CD14-positive monocyte (primary cell): Measurements from ENCODE around the gene CR1L. TPM values are rescaled to one million over a fixed set of nuclear protein-coding genes. Genes with fewer than 3 reads are reported as not detected.
"Not testable (repeated sequence)": the region's sequence is repeated elsewhere in the genome, so short reads cannot be mapped to it uniquely, and the experiment has no call there.

Experiments
- DNase-seq, 3 donors: peaks; one replicate each; pipeline ENCODE4 v3.0.0-alpha.2; 2011 to 2022
- H2AFZ ChIP-seq: 2 replicates; pipeline ENCODE4 v1.6.0; 2012; ENCODE audit warnings: mild to moderate bottlenecking, low read depth, low read length, inconsistent platforms; ENCODE audit not compliant: insufficient read depth, poor library complexity, severe bottlenecking
- H3K27ac ChIP-seq, 2 donors: 1 replicate in 1 of 2; 2 replicates in 1 of 2; pipeline ENCODE4 v1.5.1; 2012 to 2013; ENCODE audit warnings: low read length in 2 of 2, control low read depth in 1 of 2, inconsistent platforms in 1 of 2, low read depth in 1 of 2, mild to moderate bottlenecking in 1 of 2
- H3K27me3 ChIP-seq, 2 donors: one replicate each; pipeline versions ENCODE4 v1.6.0 to v1.6.1; 2011 to 2013; ENCODE audit warnings: low read length in 2 of 2; ENCODE audit not compliant: control insufficient read depth in 2 of 2, insufficient read depth in 2 of 2
- H3K36me3 ChIP-seq, 2 donors: replicated peaks in 1 of 2; 1 replicate in 1 of 2; 2 replicates in 1 of 2; pipeline versions ENCODE4 v1.5.1 to v1.6.1; 2012 to 2013; ENCODE audit warnings: low read length in 2 of 2, control low read depth in 1 of 2, inconsistent platforms in 1 of 2, mild to moderate bottlenecking in 1 of 2; ENCODE audit not compliant: insufficient read depth in 2 of 2, control insufficient read depth in 1 of 2
- H3K4me1 ChIP-seq, 2 donors: 1 replicate in 1 of 2; 2 replicates in 1 of 2; pipeline versions ENCODE4 v1.5.1 to v1.6.1; 2012 to 2013; ENCODE audit warnings: low read length in 2 of 2, control low read depth in 1 of 2, inconsistent platforms in 1 of 2, mild to moderate bottlenecking in 1 of 2, moderate library complexity in 1 of 2; ENCODE audit not compliant: insufficient read depth in 2 of 2, control insufficient read depth in 1 of 2
- H3K4me2 ChIP-seq: replicated peaks from 2 replicates; pipeline ENCODE3; 2012; ENCODE audit warnings: low read length, moderate library complexity, mild to moderate bottlenecking; ENCODE audit not compliant: poor library complexity, severe bottlenecking; ENCODE audit errors: extremely low read depth
- H3K4me3 ChIP-seq, 3 experiments: fragments of 200-600 bp in 1 of 3; sonication (generic) in 1 of 3; replicated peaks in 1 of 3; 1 replicate in 2 of 3; 2 replicates in 1 of 3; pipeline ENCODE4 v1.5.1; 2011 to 2013; ENCODE audit warnings: low read length in 3 of 3, mild to moderate bottlenecking in 3 of 3, control low read depth in 2 of 3, low read depth in 2 of 3, inconsistent platforms in 1 of 3, moderate library complexity in 1 of 3
- H3K79me2 ChIP-seq: 2 replicates; pipeline ENCODE4 v1.6.0; 2012; ENCODE audit warnings: mild to moderate bottlenecking, control low read depth, inconsistent platforms, low read length, moderate library complexity; ENCODE audit not compliant: insufficient read depth
- H3K9ac ChIP-seq: 2 replicates; pipeline ENCODE4 v1.6.0; 2017; ENCODE audit warnings: low read length, mild to moderate bottlenecking; ENCODE audit not compliant: insufficient read depth, poor library complexity, severe bottlenecking
- H3K9me3 ChIP-seq, 2 donors: replicated peaks in 1 of 2; 1 replicate in 1 of 2; 2 replicates in 1 of 2; pipeline versions ENCODE4 v1.5.1 to v1.6.1; 2012 to 2013; ENCODE audit warnings: low read length in 2 of 2, control low read depth in 1 of 2; ENCODE audit not compliant: control insufficient read depth in 1 of 2, insufficient read depth in 1 of 2
- H4K20me1 ChIP-seq: 2 replicates; pipeline ENCODE4 v1.6.0; 2012; ENCODE audit warnings: mild to moderate bottlenecking, low read length, control low read depth, moderate library complexity; ENCODE audit not compliant: insufficient read depth
- H3K27ac Mint-ChIP-seq, 7 donors: one replicate each; pipeline ENCODE4 v1.8.0; 2020; ENCODE audit warnings: mild to moderate bottlenecking in 7 of 7, mixed read lengths in 7 of 7, moderate library complexity in 6 of 7, inconsistent platforms in 2 of 7
- H3K27me3 Mint-ChIP-seq, 3 donors: one replicate each; pipeline ENCODE4 v1.8.0; 2021 to 2022; ENCODE audit warnings: low read depth in 3 of 3, mild to moderate bottlenecking in 3 of 3, mixed read lengths in 3 of 3, moderate library complexity in 3 of 3, inconsistent platforms in 1 of 3
- H3K36me3 Mint-ChIP-seq, 2 donors: one replicate each; pipeline ENCODE4 v1.8.0; 2020; ENCODE audit warnings: mixed read lengths in 2 of 2, inconsistent platforms in 1 of 2, mild to moderate bottlenecking in 1 of 2
- H3K4me1 Mint-ChIP-seq: one replicate; pipeline ENCODE4 v1.8.0; 2020; ENCODE audit warnings: mild to moderate bottlenecking, mixed read lengths
- H3K4me3 Mint-ChIP-seq, 2 donors: one replicate each; pipeline ENCODE4 v1.8.0; 2020; ENCODE audit warnings: mild to moderate bottlenecking in 2 of 2, mixed read lengths in 2 of 2, moderate library complexity in 1 of 2
- H3K9me3 Mint-ChIP-seq, 7 donors: one replicate each; pipeline ENCODE4 v1.8.0; 2020 to 2022; ENCODE audit warnings: mixed read lengths in 7 of 7, mild to moderate bottlenecking in 6 of 7, moderate library complexity in 6 of 7, inconsistent platforms in 2 of 7
- WGBS: methylation state at CpG from one replicate; pipeline ENCODE4 v1.1.5; 2013; ENCODE audit warnings: missing lambda C conversion rate; ENCODE audit not compliant: insufficient coverage; 5-methylcytosine and 5-hydroxymethylcytosine counted together
- intact Hi-C, 2 donors: fragments of 100-400 bp; cut with micrococcal nuclease; formaldehyde crosslinking; loops; one replicate each; pipeline versions ENCODE4 v1.15.0 to v1.15.1; 2023
- polyA plus RNA-seq, 3 donors: library from polyadenylated mRNA; depleted of rRNA in 1 of 3; unstranded in 2 of 3; stranded (reverse) in 1 of 3; fragments of 300-500 nt in 2 of 3; fragments of >200 nt in 1 of 3; fragmentation: Illumina TruSeq in 2 of 3; gene quantifications; 1 replicate in 2 of 3; 2 replicates in 1 of 3; pipeline ENCODE4 v1.2.3, GENCODE V29; 2012 to 2021
- TF ChIP-seq, protein P1 (sequence below): fragments of 200-600 bp; IDR thresholded peaks from one replicate; pipeline ENCODE4 v1.8.0; 2022; ENCODE audit warnings: antibody characterized with exemption, mild to moderate bottlenecking

CR1L gene
- polyA plus RNA-seq, 3 donors = 0.49 TPM; not detected in 2

DNA sequence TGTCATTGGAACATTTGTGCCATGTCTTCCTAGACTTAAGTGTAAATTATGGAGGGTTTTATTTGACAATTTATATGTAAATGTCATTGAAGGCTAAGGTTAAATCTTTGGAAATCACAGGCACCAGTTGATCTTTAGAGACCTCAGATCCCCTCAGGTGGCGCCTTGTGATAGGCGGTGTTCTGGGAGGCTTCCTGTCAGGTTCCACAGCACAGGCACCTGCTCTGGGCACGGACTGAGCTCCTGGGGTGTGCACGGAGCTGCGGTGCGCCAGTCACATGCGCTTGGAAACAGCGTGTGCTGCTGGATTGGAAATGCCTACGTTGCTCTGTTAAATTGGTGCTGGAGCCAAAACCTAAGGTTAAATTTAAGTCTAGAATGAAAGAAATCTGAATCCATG lies 119.0 kb downstream of the CR1L start:
- Histone ChIP-seq H3K9ac (no peak overlapping the region), H3K4me3 (no peak overlapping the region), H3K9me3 (peaks cover 7 to 15% of the 10 kb centered on the region in 2 donors), H3K4me1 (no peaks in the 10 kb centered on the region), H2AFZ (no peak overlapping the region), H3K36me3 (peaks cover 79 to 97% of the 10 kb centered on the region in 2 donors), H3K79me2 (no peaks in the 10 kb centered on the region), H3K4me2 (no peak overlapping the region), H3K27me3 (no peaks in the 10 kb centered on the region), H4K20me1 (peaks cover 15% of the 10 kb centered on the region), H3K27ac (no peak overlapping the region)
- Mint-ChIP-seq H3K4me1 (no peaks in the 10 kb centered on the region), H3K27me3 (no peaks in the 10 kb centered on the region), H3K36me3 (peaks cover 86 to 90% of the 10 kb centered on the region in 2 donors), H3K4me3 (no peak overlapping the region), H3K27ac (no peak overlapping the region), H3K9me3 (peaks cover 8 to 19% (median 14%) of the 10 kb centered on the region in 7 donors)
- intact Hi-C loops = no loop called here
- 97% methylated on average over 9 of the region's 9 CpGs for WGBS
- TF ChIP-seq, protein P1, sequence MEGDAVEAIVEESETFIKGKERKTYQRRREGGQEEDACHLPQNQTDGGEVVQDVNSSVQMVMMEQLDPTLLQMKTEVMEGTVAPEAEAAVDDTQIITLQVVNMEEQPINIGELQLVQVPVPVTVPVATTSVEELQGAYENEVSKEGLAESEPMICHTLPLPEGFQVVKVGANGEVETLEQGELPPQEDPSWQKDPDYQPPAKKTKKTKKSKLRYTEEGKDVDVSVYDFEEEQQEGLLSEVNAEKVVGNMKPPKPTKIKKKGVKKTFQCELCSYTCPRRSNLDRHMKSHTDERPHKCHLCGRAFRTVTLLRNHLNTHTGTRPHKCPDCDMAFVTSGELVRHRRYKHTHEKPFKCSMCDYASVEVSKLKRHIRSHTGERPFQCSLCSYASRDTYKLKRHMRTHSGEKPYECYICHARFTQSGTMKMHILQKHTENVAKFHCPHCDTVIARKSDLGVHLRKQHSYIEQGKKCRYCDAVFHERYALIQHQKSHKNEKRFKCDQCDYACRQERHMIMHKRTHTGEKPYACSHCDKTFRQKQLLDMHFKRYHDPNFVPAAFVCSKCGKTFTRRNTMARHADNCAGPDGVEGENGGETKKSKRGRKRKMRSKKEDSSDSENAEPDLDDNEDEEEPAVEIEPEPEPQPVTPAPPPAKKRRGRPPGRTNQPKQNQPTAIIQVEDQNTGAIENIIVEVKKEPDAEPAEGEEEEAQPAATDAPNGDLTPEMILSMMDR = no peak
- no peak for DNase-seq

DNA sequence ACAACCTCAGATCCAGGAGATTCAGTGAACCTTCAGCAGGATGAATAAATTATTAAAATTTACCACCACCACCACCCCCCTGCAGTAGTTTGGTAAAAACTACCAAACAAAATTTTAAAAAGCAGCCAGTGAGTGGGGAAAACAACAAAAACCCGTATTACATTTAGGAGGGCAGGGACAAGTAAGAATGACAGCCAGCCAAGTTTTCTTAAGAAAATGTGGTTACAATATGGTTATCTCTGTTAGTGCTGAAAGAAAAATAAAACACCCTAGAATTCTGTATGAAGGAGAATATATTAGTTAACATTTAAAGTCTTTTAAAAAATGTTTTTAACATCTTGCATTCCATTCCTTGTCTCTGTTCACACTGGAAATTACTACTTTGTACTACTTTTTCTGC lies 121.6 kb downstream of the CR1L start:
- Histone ChIP-seq H3K4me3 (no peak overlapping the region), H3K27ac (no peak overlapping the region), H3K9ac (no peak overlapping the region), H3K9me3 (peaks cover 7 to 15% of the 10 kb centered on the region in 2 donors), H3K27me3 (no peaks in the 10 kb centered on the region), H3K4me2 (no peak overlapping the region), H2AFZ (no peak overlapping the region), H3K4me1 (no peaks in the 10 kb centered on the region), H3K79me2 (no peaks in the 10 kb centered on the region), H4K20me1 (peaks cover 9% of the 10 kb centered on the region), H3K36me3 (peaks cover 63 to 87% of the 10 kb centered on the region in 2 donors)
- no peak overlapping the region for H3K4me3 Mint-ChIP-seq
- H3K36me3 Mint-ChIP-seq = peaks cover 84 to 90% of the 10 kb centered on the region in 2 donors
- H3K4me1 Mint-ChIP-seq = no peaks in the 10 kb centered on the region
- no peak overlapping the region for H3K27ac Mint-ChIP-seq
- no peaks in the 10 kb centered on the region for H3K27me3 Mint-ChIP-seq
- peaks cover 15 to 28% (median 21%) of the 10 kb centered on the region in 7 donors for H3K9me3 Mint-ChIP-seq
- intact Hi-C loops = no loop called here
- WGBS = no CpG with 5 or more reads among the region's 1 CpG
- TF ChIP-seq, protein P1 = no peak
- no peak for DNase-seq

DNA sequence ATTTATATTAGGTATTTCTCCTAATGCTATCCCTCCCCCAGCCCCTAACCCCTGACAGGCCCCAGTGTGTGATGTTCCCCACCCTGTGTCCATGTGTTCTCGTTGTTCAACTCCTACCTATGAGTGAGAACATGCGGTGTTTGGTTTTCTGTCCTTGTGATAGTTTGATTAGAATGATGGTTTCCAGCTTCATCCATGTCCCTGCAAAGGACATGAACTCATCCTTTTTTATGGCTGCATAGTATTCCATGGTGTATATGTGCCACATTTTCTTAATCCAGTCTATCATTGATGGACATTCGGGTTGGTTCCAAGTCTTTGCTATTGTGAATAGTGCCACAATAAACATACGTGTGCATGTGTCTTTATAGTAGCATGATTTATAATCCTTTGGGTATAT lies 125.6 kb downstream of the CR1L start:
- H3K4me2 ChIP-seq, H3K4me3 ChIP-seq, DNase-seq, H3K9ac ChIP-seq, H3K4me1 Mint-ChIP-seq, H3K9me3 ChIP-seq, H3K27me3 ChIP-seq, H3K79me2 ChIP-seq, H2AFZ ChIP-seq, intact Hi-C loops, H3K4me1 ChIP-seq, H3K27me3 Mint-ChIP-seq, H3K27ac Mint-ChIP-seq, H3K4me3 Mint-ChIP-seq, H3K27ac ChIP-seq: not testable (repeated sequence)
- Histone ChIP-seq H3K36me3 (peaks cover 27 to 81% of the 10 kb centered on the region in 2 donors), H4K20me1 (peaks cover 24% of the 10 kb centered on the region)
- no CpG with 5 or more reads among the region's 4 CpGs for WGBS
- Mint-ChIP-seq H3K36me3 (peaks cover 84 to 86% of the 10 kb centered on the region in 2 donors), H3K9me3 (peaks cover 6 to 21% (median 14%) of the 10 kb centered on the region in 7 donors)
